ENCODE results near the gene GBE1. TPM values are rescaled to one million over a fixed set of nuclear protein-coding genes. Genes with fewer than 3 reads are reported as not detected.

Gene GBE1
- polyA plus RNA-seq, 1 donor, result 9.6 TPM

DNA sequence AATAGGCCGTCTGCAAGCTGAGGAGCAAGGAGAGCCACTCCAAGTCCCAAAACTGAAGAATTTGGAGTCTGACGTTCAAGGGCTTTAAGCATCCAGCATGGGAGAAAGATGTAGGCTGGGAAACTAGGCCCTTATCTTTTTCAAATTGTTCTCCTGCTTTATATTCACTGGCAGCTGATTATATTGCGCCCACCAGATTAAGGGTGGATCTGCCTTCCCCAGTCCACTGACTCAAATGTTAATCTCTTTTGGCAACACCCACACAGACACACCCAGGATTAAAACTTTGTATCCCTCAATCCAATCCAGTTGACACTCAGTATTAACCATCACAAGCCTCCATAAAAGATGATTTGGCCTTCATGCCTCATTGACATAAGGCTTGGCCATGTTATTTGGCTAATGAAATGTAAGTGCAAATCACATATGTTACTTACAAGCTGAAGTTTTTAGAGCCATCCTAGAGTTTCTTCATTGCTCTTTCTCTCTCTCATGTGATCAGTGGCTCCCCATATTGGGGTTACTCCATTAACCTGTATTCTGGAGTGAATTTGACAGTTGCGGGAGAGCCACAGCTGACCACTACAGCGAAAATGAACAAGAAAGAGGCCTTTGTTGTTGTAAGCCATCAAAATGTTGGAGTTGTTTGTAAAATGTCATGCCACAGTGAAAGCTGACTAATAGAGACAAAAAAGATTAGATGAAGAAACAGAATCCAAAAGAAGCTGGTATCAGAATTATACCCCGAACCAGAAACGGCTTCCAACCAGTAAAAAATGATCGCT lies 61.7 kb downstream of the GBE1 start:
- no peak for DNase-seq (ENCODE audit: low read depth)

- DNase-seq (ENCODE audit: low read depth), result no peak
These were observed 65.4 kb downstream of the GBE1 start for GRCh38 chr3:81696090-81696489.

DNA sequence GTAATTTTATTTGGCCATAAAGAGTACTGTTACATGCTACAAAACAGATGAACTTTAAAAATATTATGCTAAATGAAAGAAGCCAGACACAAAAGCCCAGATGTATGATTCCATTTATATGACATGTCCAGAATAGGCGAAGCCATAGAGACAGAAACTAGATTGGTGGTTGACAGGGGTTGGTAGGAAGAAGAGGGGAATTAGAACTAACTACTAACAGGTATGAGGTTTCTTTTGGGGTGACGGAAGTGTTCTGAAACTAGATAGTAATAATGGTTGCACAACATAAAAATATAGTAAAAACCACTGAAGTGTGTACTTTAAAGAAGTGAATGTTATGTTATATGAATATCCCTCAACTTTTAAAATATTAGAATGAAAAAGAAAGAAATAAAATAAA lies 66.1 kb downstream of the GBE1 start:
- no peak for DNase-seq (ENCODE audit: low read depth)

DNA sequence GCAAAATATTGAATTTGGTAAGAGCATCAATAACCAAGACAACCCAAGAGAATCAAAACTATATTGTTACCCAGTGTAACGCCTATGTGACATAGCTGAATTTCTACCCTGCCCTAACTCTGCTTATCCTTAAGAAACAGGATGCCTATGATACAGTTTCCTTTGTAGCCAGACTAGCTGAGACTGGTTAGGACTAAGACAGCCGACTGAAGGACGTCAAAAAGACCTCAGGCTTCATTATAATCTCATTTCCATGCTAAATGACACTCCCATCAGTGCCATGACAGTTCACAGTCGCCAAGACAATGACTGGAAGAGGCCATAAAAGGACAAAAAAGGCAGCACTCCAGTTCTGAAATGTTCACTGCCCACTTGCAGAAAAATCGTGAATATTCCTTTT lies 66.8 kb downstream of the GBE1 start:
- no peak for DNase-seq (ENCODE audit: low read depth)

GRCh38 chr3:81692766-81693165 lies 68.7 kb downstream of the GBE1 start:
- DNase-seq (ENCODE audit: low read depth), result no peak

DNA sequence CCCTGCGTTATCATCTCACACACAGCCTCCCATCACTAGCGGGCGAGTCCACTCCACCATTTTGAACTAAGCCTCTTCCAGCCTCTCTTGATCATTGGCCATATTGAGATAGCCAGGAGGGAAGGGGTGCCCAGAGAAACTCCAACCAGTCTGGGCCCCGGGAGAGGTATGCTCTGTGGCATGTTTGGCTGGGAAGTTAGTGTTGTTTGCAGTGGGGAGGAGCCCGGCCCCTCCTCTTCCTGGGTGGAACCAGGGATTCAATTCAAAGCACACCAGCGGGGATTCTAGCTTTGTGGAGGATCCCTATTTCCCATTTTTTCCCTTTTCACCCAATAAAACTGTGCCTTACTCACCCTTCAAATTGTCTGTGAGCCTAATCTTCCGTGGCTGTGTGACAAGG lies 71.8 kb downstream of the GBE1 start:
- DNase-seq (ENCODE audit: low read depth), result no peak

DNA sequence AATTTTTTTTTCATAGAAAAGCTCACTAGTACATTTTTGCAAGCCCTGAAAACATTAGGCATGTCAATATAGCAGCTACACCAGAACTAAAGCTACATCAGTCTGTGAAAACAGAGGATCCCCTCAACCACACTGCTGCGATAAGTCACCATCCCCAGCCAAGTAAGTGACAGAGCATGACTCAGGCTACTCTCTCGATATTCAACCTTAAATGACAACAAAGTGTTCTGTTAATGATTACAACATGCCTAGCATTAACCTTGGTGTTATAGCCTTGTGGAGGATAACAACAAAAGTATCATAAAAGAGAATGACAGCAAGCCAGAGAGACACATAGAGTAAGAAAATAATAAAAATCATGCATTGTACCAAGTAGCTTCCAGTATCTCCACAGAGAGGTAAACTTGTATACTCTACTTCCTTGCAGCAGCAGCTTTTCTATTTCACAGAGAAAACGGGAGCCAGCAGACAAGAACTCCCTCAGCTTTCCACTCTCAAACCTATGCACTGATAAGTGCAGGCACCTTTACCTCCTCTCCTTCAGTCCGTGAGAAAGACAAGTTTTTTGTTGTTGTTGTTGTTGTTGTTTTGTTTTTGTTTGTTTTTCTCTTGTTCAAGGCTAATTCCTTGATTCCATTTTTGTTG lies 76.6 kb downstream of the GBE1 start:
- no peak for DNase-seq (ENCODE audit: low read depth)

GRCh38 chr3:81676706-81677456 lies 84.6 kb downstream of the GBE1 start:
- DNase-seq (ENCODE audit: low read depth), result no peak

- DNase-seq (ENCODE audit: low read depth), result no peak
These were observed 86.8 kb downstream of the GBE1 start for GRCh38 chr3:81674690-81675089.

GRCh38 chr3:81668283-81668682 lies 93.2 kb downstream of the GBE1 start:
- no peak for DNase-seq (ENCODE audit: low read depth)

- DNase-seq (ENCODE audit: low read depth), result no peak
These were observed 94.8 kb downstream of the GBE1 start for GRCh38 chr3:81666502-81667121.

- DNase-seq (ENCODE audit: low read depth), result no peak
These were observed 98.3 kb downstream of the GBE1 start for GRCh38 chr3:81663114-81663513.

DNA sequence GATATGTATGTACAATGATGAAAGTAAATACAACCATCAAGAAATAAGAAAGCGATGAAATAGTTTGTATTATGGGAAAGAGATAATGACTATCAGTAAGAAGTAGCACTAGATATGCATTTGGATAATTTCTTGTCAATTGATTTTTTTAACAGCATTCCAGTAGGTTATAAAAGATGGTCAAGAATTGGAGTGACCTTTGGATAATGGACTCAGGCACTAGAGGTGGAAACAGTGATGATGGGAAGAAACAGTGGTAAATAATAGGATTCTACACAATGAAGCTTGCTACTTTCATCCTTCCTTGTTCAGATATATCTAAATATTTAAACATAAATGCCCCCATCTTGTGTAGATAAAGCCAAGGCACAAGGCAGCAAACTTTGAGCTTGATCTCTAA lies 101.4 kb downstream of the GBE1 start:
- no peak for DNase-seq (ENCODE audit: low read depth)

DNA sequence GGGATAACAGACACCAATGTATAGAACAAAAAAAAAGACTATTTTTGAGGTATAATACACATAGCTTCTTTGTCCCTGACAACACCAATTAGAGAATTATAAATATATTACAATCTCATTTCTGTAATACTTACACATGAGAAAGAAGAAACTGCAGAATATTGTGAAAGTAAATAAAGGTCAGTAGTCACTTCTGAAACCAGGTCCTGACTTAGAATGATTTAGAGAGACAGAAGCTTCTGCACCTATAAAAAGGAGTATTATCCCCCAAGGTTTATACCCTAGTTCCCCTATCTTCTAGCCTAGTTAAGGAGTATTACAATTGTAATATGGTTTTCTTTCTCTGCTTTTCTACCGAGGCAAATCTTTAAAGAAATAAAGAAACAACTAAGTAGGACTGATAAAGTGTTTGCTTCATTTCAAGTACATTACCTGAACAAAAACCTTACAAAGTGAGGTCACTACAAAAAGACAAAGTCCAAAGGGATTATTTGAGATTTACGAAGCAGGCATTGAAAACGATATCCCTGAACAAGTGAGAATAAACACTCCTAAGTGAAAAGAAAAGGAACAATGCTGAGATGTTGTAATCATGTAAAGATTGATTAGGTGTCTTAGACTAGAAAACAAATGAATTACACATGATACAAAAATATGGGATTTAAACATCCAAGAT lies 103.0 kb downstream of the GBE1 start:
- no peak for DNase-seq (ENCODE audit: low read depth)

GRCh38 chr3:81651139-81651538 lies 110.3 kb downstream of the GBE1 start:
- no peak for DNase-seq (ENCODE audit: low read depth)

DNA sequence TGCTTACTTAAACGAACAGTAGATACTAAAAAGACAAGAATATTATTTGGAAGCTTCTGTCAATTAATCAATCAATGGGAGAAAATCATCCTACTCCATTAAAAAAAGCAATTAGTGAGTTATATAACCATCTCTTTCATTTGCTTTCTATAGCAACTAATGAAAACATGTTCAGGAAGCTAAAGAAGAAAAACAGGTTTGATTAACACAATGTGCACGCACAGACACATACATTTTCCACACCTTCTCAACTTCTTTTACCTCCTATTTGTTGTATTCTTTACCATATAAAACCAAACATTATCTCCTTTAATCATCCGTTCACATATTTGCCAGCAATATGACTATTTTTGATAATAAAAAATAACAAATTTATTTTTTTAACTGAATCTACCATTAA lies 111.3 kb downstream of the GBE1 start:
- no peak for DNase-seq (ENCODE audit: low read depth)

GRCh38 chr3:81645248-81645647 lies 116.2 kb downstream of the GBE1 start:
- DNase-seq (ENCODE audit: low read depth), result no peak

- DNase-seq (ENCODE audit: low read depth), result no peak
These were observed 117.7 kb downstream of the GBE1 start for GRCh38 chr3:81643721-81644120.

- no peak for DNase-seq (ENCODE audit: low read depth)
These were observed 123.0 kb downstream of the GBE1 start for GRCh38 chr3:81638480-81638879.

DNA sequence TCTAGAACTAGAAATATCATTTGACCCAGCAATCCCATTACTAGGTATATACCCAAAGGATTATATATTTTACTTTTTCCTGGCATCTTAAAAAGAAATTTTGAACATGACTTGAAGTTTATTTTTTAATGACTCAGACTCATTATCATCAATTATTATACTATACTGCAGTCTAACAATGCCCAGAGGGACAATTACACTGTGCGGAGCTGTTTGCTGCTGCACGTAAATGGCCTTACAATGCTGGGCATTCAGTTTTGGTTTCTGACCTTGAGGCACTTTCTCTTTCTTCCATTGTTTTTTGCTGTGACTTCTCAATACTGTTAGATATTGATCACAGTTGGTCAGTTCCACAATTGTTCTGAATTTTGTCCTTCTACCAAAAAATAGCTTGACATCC lies 128.8 kb downstream of the GBE1 start:
- no peak for DNase-seq (ENCODE audit: low read depth)

DNA sequence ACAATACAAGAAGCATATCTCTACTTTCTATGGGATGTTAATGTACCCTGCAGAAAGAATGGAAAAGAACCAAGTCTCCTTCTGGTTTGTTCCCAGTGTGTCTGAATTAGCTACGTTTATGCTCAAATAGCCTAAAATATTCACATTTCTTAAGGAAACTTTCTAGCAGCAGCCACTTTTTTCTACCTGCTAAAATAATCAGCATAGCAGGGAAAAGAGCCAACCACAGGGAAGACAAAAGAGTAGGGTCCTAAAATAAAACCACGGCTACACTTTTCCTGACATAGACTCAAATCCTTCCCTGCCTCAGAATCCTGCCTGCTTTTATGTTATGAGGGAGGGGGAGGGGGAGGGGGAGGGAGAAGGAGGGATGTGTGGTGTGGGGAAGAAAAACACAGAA lies 136.7 kb downstream of the GBE1 start:
- no peak for DNase-seq (ENCODE audit: low read depth)

GRCh38 chr3:81622395-81622794 lies 139.1 kb downstream of the GBE1 start:
- DNase-seq (ENCODE audit: low read depth), result no peak

All from forelimb muscle (tissue), 1 donor.